GM12875 (cell line): ENCODE measurements around the gene STX12.

Source experiments
- H3K4me3 ChIP-seq: one replicate; pipeline ENCODE4 v1.5.1; 2011; ENCODE audit warnings: low read depth, low read length, control low read depth
- TF ChIP-seq, protein P1 (sequence below): IDR thresholded peaks from 2 replicates; pipeline ENCODE4 v1.5.1; 2011; ENCODE audit warnings: low read depth, mild to moderate bottlenecking, control low read depth, inconsistent platforms, low read length, moderate library complexity, borderline replicate concordance; ENCODE audit not compliant: insufficient read depth

STX12 gene

DNA sequence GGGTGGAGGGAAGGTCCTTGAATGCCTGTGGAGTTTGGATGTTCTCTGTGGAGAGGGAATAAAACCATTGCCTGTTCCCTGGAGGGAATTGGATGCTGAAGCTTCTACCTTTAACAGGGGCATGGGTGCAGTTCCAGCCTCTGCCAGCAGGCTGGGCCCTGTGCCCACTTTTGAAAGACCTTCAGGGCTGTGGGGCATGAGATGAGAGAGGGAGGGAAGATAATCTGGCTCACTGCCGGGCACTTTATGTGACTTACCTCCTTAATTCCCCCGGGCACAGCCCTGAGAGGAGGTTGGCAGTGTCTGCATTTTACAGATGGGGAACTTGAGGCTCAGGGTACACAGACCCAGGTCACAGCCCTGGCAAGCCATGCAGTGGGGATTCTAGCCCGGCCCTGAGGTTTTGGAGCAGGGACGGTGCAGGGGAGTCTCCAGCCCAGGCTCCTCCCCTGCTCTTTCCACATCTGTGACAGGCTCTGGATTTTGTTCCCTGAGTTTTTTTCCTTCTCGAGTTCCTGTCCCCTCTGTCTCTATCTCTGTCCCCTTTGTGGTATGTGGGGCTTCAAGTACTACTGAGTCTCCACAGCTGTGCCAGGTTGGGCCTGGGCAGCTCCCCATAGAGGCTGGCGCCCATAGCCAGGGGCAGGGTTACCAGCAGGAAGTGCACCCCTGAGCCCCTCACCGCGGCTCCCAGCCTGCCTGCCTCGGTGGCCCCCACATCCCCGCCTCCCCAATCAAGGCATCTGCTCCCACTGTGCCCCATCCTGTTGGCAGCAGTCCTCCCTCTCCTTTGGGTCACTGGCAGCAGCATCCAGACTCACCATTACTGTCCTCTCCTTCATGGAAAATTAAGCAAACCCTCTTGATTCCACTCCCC is 85.3 kb downstream of the STX12 start:
- no peak overlapping the region for H3K4me3 ChIP-seq
- TF ChIP-seq, protein P1, sequence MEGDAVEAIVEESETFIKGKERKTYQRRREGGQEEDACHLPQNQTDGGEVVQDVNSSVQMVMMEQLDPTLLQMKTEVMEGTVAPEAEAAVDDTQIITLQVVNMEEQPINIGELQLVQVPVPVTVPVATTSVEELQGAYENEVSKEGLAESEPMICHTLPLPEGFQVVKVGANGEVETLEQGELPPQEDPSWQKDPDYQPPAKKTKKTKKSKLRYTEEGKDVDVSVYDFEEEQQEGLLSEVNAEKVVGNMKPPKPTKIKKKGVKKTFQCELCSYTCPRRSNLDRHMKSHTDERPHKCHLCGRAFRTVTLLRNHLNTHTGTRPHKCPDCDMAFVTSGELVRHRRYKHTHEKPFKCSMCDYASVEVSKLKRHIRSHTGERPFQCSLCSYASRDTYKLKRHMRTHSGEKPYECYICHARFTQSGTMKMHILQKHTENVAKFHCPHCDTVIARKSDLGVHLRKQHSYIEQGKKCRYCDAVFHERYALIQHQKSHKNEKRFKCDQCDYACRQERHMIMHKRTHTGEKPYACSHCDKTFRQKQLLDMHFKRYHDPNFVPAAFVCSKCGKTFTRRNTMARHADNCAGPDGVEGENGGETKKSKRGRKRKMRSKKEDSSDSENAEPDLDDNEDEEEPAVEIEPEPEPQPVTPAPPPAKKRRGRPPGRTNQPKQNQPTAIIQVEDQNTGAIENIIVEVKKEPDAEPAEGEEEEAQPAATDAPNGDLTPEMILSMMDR, result peak; percentile 95

DNA sequence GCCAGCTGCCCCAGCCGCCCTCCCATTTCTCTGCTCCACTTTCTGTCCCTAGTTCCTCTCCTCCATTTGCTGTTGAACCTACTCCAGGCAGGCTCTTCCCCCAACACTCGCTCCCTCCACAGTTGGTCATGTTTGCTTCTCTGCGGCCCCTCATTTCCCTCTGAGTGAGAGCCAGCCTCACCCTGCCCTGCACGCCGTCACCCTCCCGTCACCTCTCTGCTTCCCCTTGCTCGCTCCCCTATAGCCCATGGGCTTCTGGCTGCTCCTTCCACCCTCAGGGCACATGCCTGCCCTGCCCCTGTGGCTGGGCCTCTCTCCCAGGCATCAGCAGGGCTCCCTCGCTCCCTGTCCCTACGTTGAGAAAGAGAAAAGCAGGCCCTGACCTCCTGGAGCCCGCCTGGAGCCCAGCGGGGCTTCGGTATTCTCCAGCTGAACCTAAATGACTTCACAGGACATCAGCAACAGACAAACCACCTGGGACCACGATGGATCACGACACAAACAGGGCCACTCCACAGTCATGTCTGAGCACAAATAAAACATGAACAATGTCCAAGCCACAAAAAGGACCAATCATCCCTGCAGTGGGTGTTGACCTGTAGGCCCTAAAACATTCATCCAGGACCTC is 86.0 kb downstream of the STX12 start:
- H3K4me3 ChIP-seq, result no peak overlapping the region
- TF ChIP-seq, protein P1, result no peak

DNA sequence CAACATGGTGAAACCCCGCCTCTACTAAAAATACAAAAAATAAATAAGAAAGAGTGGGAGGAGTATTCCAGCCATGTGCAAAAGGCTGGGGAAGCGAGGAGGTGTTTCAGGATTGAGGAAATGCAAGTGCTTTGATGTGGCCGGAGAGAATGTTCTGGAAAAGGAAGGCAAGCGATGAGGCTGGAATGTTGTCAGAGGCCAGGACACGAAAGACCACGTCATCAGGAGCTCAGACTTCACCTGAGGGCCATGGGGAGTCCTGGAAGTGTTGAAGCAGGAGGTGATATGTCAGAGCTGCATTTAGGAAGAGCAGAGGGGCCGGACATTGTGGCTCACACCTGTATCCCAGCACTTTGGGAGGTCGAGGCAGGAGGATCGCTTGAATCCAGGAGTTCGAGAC is 88.4 kb downstream of the STX12 start:
- no peak overlapping the region for H3K4me3 ChIP-seq
- TF ChIP-seq, protein P1, result no peak

DNA sequence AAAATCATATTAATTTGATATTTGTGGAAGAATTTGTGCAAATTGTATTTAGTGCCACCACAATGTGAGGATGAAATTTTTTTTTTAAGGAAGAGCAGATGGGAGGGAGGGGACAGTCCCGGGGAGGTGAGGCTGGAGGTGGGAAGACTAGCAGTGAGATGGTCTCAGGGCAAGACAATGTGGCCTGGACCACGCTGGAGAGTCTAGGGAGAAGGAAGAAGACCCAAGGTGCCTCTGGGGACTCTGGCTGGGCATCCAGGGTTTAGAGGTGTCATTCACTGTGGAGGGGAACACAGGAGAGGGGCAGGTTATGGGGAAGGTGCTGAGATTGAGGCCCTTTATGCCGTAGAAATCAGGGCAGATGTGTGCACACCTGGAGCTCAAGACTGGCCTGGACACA is 89.0 kb downstream of the STX12 start:
- TF ChIP-seq, protein P1, result no peak
- H3K4me3 ChIP-seq, result no peak overlapping the region

DNA sequence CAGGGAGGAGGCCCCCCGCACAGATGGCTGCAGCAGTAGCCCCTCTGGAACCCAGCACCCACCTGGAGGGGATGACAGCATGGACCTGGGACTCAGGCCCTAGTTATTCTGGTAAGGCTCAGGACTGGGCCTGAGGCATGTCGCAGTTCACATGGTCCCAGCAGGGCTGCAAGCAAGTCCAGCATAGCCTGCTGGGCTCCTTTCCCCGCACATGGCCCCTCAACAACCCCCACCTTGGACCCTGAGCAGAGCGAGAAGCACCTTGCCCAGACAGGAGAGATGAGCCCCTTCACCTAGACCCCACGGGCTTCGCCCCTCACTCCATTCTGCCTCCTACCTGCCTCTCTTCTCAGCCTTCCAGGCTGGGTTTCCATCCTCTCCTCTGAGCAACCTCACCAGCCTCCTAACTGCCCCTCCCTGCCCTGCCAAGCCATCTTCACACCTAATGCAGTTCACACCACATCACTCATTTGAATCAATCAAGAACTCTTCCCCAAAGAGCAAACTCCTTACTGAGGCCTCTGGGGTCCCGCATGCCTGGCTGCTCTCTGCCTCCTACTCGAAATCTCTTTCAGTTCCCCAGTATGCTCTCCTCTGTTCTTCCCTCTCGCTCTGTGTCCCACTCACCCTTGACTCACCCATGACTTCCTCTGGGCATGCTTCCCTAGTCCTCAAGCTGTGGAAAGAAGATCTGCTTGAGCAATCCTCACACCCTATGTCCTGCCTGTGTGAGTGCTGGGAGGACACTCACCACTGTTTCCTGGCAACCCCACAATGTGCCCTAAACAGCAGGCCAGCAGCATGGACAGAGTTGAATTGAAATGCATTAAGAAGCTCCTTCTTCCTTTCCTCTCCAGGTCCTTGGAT is 89.9 kb downstream of the STX12 start:
- H3K4me3 ChIP-seq, result no peak overlapping the region

DNA sequence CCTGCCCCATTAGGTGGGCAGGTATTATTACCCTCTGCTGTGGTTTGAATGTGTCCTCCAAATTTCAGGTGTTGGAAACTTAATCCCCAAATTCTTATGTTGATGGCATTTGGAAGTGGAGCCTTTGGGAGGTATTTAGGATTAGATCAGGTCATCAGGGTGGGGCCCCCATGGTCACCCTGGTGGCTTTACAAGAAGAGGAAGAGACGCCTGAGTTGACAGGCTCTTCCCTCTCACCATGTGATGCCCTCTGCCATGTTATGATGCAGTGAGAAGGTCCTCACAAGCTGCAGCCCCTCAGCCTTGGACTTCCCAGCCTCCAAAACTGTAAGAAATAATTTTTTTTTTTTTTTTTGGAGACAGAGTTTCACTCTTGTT is 90.5 kb downstream of the STX12 start:
- TF ChIP-seq, protein P1, result no peak
- no peak overlapping the region for H3K4me3 ChIP-seq

More for the DNA sequence above, 89.9 kb downstream of the STX12 start:
- TF ChIP-seq, protein P1, result no peak
